Fibroblast of skin of left quadriceps (primary cell): ENCODE data around the gene TRA2A.

Experiments
- DNase-seq, 2 experiments: peaks; one replicate each; pipeline ENCODE4 v3.0.0-alpha.2; 2013; ENCODE audit warnings: low read depth in 2 of 2

TRA2A gene

DNA sequence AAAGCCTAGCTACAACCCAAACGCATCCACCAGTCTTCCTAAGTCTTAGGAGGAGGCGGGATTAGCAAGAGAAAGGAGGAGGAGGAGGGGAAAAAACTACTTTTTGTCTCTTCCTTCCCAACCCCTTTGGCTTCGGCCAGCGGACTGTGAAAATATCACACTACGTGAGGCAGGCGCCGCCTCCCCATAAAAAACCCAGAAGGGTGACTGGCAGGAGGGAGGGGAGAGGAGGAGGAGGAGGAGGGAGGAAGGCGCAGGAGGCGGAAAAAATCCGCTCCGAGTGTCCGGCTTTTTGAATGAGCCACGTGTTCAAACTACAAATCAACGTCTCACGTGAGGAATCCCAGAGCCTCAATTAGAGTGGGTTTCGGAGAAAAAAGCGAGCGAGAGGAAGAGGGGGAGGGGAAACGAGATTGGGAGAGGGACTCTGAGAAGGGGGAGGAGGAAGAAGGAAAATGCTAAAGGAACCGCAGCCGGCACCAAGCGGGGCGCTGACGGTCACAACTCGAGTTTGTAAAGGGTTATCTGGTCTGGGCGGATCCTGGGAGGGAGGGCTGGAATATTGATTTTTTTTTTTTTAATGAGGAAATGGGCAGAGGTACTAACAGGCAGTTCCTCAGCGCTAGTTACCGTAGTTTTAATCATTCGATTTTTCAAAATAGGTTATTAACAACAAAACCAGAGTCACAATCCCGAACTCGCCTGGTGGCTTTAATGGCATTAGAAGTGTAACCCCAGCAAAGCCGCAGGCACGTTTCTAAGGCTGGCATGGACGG lies 61.3 kb downstream of the TRA2A start, which contains the start of gene IGF2BP3:
Gene IGF2BP3, minus strand, starts transcription at position 162 of the 776 bp plus-strand sequence. CDS start 381 bp downstream, outside the sequence.
- peak; percentile 96 to 97 for DNase-seq

DNA sequence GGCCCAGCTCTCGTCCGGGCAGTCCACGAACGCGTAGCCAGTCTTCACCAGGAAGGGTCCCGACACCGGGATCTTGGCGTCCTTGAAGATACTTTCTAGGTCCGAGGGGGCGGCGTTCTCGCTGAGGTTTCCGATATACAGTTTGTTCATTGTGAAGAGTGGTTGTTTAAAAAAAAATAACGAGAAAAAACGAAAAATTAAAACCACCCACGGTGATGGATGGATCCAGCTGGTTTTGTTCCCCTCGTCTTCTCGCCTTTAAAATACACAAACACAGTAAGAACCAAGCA lies 61.9 kb downstream of the TRA2A start:
- no peak for DNase-seq

DNA sequence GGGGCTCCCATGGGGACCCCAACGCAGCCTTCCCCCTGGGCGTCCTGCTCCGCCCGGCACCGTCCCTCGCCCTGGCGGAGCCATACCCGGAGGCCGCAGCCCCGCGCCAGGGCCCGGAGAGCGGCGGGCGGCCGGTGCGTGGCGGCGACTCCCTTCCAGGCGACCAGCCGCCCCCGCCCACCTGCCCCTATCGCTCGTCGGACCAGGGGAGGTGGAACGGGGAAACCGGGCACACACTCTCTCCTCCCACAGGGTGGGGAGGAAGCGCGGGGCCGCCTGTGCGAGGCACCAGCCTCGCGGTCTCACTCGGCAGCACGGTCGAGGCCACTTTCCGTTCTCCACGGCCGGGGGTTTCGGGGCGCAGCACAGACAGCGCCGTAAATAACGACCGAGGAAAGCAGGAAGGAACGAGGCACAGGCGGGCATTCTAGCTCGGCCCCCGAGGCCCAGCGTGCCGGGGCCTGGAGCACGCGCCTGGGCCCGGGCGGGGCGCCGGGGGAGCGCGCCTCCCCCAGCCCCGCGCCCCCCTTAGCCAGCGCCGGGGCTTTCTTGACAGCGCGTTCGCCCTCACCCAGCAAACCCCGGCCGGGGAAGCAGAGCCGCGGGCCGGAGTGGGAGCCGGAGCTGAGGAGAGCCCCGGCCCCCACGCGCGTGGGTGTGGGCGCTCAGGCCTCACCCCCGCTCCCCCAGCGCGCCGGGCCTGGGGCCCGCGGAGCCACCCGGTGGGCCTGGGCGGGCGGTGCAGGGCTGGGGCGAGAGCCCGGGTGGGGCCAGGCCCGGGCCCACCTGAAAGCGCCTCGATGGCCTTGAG lies 62.4 kb downstream of the TRA2A start:
- DNase-seq: no peak

DNA sequence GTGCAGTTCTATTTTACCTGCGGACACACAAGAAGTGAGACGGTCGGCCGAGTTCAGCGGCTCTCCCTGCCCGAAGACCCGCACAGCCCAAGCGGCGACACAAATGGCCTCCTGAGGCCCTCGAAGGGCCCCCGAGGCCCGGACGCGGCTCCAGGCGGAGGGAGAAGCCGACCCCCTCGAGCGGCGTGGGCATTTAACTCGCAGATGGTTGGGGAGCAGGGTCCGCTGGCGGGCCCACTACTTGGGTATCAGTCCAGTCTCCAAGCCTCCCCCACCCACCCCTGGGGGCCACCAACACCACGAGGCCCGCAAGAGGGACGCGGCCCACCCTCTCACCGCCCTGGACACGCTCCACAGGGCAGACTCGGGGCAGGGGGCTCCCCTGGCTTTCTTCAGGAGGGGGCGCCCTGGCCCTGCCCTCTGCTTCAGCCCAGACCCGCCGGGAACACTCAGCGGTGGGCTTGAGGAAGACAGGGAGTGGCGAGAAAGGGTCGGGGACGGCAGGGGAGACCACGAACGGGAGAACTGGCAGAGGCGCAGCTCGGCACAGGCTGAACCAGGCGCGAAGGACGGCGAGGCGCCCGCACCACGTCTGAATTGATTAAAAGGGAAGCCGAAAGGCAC lies 63.1 kb downstream of the TRA2A start:
- no peak for DNase-seq

DNA sequence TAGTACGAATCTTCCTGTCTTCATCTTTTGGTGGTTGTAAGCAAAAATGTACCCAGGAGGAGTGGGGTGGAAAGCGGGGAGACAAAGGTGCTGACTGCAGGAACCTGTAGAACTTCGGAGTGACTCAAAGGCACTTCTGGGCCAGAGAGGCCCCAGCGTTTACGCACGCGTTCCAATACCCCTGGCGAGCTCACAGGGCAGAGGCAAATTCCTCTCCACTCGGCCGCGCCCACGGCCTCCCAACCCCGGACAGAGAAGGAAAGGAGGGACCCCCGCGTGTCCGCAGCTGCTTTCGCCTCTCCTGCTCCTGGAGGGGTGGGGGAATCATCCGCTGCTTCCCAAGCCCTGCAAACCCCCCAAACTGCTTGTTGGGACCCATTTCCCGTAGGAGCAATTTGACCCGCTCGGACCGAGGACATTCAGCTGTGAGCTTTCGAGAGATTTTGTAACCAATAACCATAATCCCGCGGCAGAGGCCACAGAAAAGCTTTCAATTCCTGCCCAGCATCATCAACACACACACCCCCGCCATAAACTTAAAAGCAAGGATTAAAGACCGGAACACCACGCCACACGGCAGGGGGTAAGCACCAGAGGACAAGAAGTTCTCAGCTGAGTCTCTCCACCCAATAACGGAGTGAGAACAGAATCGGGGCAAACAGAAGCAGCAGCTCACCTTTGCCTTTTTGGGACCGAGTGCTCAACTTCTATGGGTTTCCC lies 63.8 kb downstream of the TRA2A start:
- no peak for DNase-seq

DNA sequence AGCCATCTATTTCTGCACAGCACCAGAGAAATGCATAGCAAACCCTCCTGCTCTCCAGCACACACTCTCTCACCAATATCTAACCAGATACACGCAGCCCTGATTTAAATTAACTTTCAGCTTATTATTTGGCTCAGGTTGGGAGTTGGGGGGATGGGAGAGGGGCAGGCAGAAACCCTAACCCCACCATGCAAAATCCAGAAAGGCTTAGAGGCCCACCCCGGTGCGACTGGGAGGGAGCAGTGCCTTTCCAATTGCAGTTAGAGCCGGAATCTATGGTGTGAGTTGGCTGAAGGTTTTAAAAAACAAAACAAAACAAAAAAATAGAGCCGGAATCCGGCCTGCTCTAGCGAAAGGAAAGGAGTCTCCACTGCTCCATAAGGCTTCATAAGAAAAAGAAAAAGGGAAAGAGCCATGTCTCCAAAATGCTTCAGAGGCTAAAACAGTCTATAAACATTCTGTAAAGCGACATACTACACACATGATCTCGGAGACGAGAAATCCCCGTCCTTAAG lies 64.4 kb downstream of the TRA2A start:
- no peak for DNase-seq

DNA sequence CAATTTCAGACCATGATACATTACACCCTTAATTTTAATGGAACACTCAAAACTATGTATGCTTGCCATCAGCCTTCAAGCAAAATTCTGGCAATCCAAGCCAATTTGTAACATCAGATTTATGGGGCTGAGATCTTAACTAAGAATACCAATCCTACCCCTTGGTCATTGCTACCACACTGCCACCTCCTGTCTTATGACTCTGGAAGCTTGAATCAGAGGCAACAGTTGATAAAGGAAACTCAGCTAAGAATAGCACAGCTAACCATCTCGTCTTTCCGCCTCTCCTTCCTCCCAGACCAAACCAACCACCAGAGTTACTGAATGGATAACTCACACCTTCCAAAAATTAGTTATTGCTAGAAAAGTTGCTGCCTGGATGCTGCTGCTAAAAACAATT lies 68.9 kb downstream of the TRA2A start:
- DNase-seq: no peak

DNA sequence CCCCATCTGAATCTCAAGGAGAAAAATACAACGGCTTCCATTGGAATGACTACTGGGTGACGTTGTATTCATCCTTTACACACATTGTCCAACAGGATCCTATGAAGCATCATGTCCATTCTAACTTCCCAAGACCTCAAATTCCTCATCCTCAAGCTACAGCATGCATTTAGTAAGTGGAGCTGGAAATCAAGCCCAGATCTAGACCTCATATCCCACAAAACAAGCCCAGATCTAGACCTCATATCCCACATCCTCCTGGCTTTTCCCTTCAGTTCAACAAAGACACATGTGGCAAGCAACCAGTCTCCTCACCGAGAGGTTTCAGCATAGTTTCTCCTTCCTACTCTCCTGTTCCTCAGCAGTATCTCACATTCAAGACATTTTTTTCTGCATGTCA lies 73.7 kb downstream of the TRA2A start:
- DNase-seq: no peak

DNA sequence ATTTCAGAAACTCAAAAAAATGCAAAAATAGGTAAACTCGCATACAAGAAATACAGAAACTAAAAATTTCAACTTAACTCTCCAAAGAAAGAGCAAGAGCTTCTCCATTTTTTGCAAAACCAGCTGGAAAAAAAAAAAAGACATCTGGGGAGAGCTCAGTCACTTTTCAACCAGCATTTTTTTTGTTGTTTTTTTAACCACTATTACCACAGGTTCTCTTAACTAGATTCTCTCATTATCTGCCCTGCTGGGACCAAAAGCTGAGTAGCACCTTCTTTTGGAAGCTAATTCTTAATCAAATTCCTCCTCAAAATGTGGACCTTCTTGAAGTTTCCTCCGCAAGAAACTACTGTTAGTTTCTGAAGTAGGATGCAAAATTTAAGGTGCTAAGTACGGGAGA lies 75.7 kb downstream of the TRA2A start:
- DNase-seq: no peak

DNA sequence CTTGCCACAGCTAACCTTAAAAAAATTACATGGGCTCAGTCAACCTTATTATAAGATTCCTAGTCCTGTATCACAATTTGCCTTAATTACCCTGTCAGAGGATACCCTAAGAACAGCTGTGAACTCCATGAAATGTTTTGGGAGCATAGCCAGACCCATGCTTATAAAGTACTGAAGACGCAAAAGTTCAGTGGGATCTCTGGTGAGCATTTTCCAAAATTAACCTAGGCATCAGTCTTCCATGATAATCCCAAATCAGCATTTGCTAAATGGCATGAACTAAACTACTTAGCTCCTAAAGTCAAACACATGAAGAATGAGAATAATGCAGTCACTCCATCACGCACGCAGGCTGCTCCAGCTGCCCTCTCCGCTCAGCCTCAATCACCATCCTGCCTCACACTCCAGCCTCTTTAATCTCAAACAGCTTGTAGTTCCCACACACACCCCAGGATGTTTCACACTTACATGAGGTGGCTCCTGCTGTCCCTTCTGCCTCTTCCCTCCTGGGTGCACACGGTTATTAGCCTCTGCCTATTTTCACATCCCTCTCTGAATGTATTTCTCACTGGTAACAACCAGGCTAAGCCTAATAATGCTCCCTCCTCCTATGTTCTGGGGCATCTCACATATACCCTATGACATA lies 76.8 kb downstream of the TRA2A start:
- no peak for DNase-seq
